H1 (cell line): ENCODE results near the gene MGMT. TPM values are rescaled to one million over a fixed set of nuclear protein-coding genes. Genes with fewer than 3 reads are reported as not detected.
A peak's percentile ranks its signal among the peaks of the same experiment; 100 is the strongest.

ENCODE experiments used
- CHD1 ChIP-seq: IDR thresholded peaks from 2 replicates; pipeline ENCODE4 v1.6.1; 2012; ENCODE audit warnings: low read depth, low read length, improper control_type of control experiment
- CHD2 ChIP-seq: IDR thresholded peaks from 2 replicates; pipeline ENCODE4 v1.6.1; 2012; ENCODE audit warnings: low read length, improper control_type of control experiment
- EZH2 ChIP-seq: fragments of 200-600 bp; sonication (generic); IDR thresholded peaks from 2 replicates; pipeline ENCODE4 v1.7.1; 2012; ENCODE audit warnings: low read depth, mild to moderate bottlenecking, moderate library complexity, low read length, inconsistent platforms; ENCODE audit not compliant: severe bottlenecking
- GTF2F1 ChIP-seq: IDR thresholded peaks from 2 replicates; pipeline ENCODE4 v1.6.1; 2012; ENCODE audit warnings: low read depth, low read length, improper control_type of control experiment, borderline replicate concordance
- NRF1 ChIP-seq: IDR thresholded peaks from 2 replicates; pipeline ENCODE4 v1.6.1; 2011; ENCODE audit warnings: mild to moderate bottlenecking, low read depth, low read length, improper control_type of control experiment
- RNF2 ChIP-seq: fragments of 200-900, 300-1000 bp; sonication (generic); IDR thresholded peaks from 2 replicates; pipeline ENCODE4 v1.7.1; 2016; ENCODE audit warnings: borderline replicate concordance, low read depth, mild to moderate bottlenecking, antibody characterized with exemption, low read length; ENCODE audit not compliant: poor library complexity, severe bottlenecking; ENCODE audit errors: missing control alignments
- polyA plus RNA-seq, 7 experiments: library from polyadenylated mRNA; depleted of rRNA in 3 of 7; stranded (reverse) in 5 of 7; unstranded in 2 of 7; fragments of >200 nt in 5 of 7; fragments of 200-250 nt in 2 of 7; gene quantifications; 1 replicate in 5 of 7; 2 replicates in 1 of 7; 4 replicates in 1 of 7; pipeline versions ENCODE4 v1.2.1 to v1.2.3, GENCODE V29; 2011 to 2013; ENCODE audit warnings: missing spikeins in 2 of 7, mixed read lengths in 2 of 7
- total RNA-seq: library from RNA; stranded (reverse); fragmentation: NEBNext Ultra II Directional; extraction: Animal tissue kit (Norgen Biotek cat#: 25700); gene quantifications from 2 replicates; pipeline ENCODE4 v1.2.1, GENCODE V29; 2021
- TF ChIP-seq, protein P1 (sequence below): fragments of 300-600 bp; sonication (generic); IDR thresholded peaks from 2 replicates; pipeline ENCODE4 v1.7.1; 2012; ENCODE audit warnings: low read length, moderate library complexity, mild to moderate bottlenecking, inconsistent platforms; ENCODE audit not compliant: insufficient replicate concordance
- TF ChIP-seq, protein P2 (sequence below): IDR thresholded peaks from 2 replicates; pipeline ENCODE4 v1.6.1; 2012; ENCODE audit warnings: inconsistent platforms
- TF ChIP-seq, protein P3 (sequence below): IDR thresholded peaks from 2 replicates; pipeline ENCODE4 v1.6.1; 2012; ENCODE audit warnings: inconsistent platforms

Gene MGMT
- total and polyA plus RNA-seq, 2 of the 8 experiments (the other 6 are each of a cell fraction or from before 2014, with no cell fraction given): 9.9 to 10.7 TPM

GRCh38 chr10:129466703-129467358, at the start of gene MGMT (continued):
- TF ChIP-seq, protein P1, sequence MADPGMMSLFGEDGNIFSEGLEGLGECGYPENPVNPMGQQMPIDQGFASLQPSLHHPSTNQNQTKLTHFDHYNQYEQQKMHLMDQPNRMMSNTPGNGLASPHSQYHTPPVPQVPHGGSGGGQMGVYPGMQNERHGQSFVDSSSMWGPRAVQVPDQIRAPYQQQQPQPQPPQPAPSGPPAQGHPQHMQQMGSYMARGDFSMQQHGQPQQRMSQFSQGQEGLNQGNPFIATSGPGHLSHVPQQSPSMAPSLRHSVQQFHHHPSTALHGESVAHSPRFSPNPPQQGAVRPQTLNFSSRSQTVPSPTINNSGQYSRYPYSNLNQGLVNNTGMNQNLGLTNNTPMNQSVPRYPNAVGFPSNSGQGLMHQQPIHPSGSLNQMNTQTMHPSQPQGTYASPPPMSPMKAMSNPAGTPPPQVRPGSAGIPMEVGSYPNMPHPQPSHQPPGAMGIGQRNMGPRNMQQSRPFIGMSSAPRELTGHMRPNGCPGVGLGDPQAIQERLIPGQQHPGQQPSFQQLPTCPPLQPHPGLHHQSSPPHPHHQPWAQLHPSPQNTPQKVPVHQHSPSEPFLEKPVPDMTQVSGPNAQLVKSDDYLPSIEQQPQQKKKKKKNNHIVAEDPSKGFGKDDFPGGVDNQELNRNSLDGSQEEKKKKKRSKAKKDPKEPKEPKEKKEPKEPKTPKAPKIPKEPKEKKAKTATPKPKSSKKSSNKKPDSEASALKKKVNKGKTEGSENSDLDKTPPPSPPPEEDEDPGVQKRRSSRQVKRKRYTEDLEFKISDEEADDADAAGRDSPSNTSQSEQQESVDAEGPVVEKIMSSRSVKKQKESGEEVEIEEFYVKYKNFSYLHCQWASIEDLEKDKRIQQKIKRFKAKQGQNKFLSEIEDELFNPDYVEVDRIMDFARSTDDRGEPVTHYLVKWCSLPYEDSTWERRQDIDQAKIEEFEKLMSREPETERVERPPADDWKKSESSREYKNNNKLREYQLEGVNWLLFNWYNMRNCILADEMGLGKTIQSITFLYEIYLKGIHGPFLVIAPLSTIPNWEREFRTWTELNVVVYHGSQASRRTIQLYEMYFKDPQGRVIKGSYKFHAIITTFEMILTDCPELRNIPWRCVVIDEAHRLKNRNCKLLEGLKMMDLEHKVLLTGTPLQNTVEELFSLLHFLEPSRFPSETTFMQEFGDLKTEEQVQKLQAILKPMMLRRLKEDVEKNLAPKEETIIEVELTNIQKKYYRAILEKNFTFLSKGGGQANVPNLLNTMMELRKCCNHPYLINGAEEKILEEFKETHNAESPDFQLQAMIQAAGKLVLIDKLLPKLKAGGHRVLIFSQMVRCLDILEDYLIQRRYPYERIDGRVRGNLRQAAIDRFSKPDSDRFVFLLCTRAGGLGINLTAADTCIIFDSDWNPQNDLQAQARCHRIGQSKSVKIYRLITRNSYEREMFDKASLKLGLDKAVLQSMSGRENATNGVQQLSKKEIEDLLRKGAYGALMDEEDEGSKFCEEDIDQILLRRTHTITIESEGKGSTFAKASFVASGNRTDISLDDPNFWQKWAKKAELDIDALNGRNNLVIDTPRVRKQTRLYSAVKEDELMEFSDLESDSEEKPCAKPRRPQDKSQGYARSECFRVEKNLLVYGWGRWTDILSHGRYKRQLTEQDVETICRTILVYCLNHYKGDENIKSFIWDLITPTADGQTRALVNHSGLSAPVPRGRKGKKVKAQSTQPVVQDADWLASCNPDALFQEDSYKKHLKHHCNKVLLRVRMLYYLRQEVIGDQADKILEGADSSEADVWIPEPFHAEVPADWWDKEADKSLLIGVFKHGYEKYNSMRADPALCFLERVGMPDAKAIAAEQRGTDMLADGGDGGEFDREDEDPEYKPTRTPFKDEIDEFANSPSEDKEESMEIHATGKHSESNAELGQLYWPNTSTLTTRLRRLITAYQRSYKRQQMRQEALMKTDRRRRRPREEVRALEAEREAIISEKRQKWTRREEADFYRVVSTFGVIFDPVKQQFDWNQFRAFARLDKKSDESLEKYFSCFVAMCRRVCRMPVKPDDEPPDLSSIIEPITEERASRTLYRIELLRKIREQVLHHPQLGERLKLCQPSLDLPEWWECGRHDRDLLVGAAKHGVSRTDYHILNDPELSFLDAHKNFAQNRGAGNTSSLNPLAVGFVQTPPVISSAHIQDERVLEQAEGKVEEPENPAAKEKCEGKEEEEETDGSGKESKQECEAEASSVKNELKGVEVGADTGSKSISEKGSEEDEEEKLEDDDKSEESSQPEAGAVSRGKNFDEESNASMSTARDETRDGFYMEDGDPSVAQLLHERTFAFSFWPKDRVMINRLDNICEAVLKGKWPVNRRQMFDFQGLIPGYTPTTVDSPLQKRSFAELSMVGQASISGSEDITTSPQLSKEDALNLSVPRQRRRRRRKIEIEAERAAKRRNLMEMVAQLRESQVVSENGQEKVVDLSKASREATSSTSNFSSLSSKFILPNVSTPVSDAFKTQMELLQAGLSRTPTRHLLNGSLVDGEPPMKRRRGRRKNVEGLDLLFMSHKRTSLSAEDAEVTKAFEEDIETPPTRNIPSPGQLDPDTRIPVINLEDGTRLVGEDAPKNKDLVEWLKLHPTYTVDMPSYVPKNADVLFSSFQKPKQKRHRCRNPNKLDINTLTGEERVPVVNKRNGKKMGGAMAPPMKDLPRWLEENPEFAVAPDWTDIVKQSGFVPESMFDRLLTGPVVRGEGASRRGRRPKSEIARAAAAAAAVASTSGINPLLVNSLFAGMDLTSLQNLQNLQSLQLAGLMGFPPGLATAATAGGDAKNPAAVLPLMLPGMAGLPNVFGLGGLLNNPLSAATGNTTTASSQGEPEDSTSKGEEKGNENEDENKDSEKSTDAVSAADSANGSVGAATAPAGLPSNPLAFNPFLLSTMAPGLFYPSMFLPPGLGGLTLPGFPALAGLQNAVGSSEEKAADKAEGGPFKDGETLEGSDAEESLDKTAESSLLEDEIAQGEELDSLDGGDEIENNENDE: no peak
- TF ChIP-seq, protein P2, sequence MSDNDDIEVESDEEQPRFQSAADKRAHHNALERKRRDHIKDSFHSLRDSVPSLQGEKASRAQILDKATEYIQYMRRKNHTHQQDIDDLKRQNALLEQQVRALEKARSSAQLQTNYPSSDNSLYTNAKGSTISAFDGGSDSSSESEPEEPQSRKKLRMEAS: peak; percentile 93
- TF ChIP-seq, protein P3, sequence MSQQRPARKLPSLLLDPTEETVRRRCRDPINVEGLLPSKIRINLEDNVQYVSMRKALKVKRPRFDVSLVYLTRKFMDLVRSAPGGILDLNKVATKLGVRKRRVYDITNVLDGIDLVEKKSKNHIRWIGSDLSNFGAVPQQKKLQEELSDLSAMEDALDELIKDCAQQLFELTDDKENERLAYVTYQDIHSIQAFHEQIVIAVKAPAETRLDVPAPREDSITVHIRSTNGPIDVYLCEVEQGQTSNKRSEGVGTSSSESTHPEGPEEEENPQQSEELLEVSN: peak; percentile 91
- no peak for TF ChIP-seq CHD1
- TF ChIP-seq CHD2: no peak
- no peak for TF ChIP-seq RNF2
- no peak for TF ChIP-seq EZH2
- TF ChIP-seq NRF1: peak; percentile 51
- TF ChIP-seq GTF2F1: no peak
